ENCODE measurements around the gene TUFT1.

- TF ChIP-seq CTCF (IDR thresholded peaks at IDR 0.05) = no peak
- TF ChIP-seq POLR2A (IDR thresholded peaks at IDR 0.05) = no peak
Measured at GRCh38 chr1:151583796-151584195, 43.7 kb downstream of the TUFT1 start.
